HEK293T (cell line): ENCODE data around the gene TSFM.

Experiments used
- ARNT ChIP-seq: fragments of 450-650 bp; IDR thresholded peaks from 2 replicates; pipeline ENCODE4 v1.6.1; 2017; ENCODE audit warnings: mild to moderate bottlenecking
- ELF4 ChIP-seq: fragments of 450-650 bp; IDR thresholded peaks from 2 replicates; pipeline ENCODE4 v1.6.1; 2017; ENCODE audit warnings: antibody characterized with exemption
- FOXK2 ChIP-seq: fragments of 450-650 bp; IDR thresholded peaks from 2 replicates; pipeline ENCODE4 v1.6.1; 2016; ENCODE audit warnings: mild to moderate bottlenecking
- FOXM1 ChIP-seq: fragments of 450-650 bp; IDR thresholded peaks from 2 replicates; pipeline ENCODE4 v1.6.1; 2017; ENCODE audit warnings: mild to moderate bottlenecking, borderline replicate concordance
- LEF1 ChIP-seq: fragments of 450-650 bp; IDR thresholded peaks from 2 replicates; pipeline ENCODE4 v1.6.1; 2017; ENCODE audit warnings: mild to moderate bottlenecking, borderline replicate concordance
- SP1 ChIP-seq: fragments of 450-650 bp; IDR thresholded peaks from 2 replicates; pipeline ENCODE4 v1.6.1; 2017
- ZNF384 ChIP-seq: fragments of 450-650 bp; IDR thresholded peaks from 2 replicates; pipeline ENCODE4 v1.6.1; 2016
- TF ChIP-seq, protein P1 (sequence below): fragments of 450-650 bp; IDR thresholded peaks from 2 replicates; pipeline ENCODE4 v1.6.1; 2016

- TF ChIP-seq, protein P1, sequence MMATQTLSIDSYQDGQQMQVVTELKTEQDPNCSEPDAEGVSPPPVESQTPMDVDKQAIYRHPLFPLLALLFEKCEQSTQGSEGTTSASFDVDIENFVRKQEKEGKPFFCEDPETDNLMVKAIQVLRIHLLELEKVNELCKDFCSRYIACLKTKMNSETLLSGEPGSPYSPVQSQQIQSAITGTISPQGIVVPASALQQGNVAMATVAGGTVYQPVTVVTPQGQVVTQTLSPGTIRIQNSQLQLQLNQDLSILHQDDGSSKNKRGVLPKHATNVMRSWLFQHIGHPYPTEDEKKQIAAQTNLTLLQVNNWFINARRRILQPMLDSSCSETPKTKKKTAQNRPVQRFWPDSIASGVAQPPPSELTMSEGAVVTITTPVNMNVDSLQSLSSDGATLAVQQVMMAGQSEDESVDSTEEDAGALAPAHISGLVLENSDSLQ = no peak
- TF ChIP-seq ZNF384 (no peak), ELF4 (no peak), FOXM1 (no peak), ARNT (no peak), LEF1 (no peak), SP1 (no peak), FOXK2 (no peak)
Measured at GRCh38 chr12:57813971-57814772, 31.6 kb downstream of the TSFM start.
